HG03025 (cell line): ENCODE data around the gene SLC40A1.

Experiments
- ATAC-seq: cut with Tn5 transposase; IDR thresholded peaks from one replicate; pipeline ENCODE4 v1.9.1; 2021; ENCODE audit warnings: mild to moderate bottlenecking, moderate library complexity; ENCODE audit not compliant: unreplicated experiment, low FRiP score

Gene SLC40A1

GRCh38 chr2:189519631-189520387 is 60.8 kb downstream of the SLC40A1 start:
- no peak for ATAC-seq

- ATAC-seq, result no peak
These were observed 62.6 kb downstream of the SLC40A1 start for GRCh38 chr2:189517847-189518535.

GRCh38 chr2:189516546-189516945 is 64.0 kb downstream of the SLC40A1 start:
- no peak for ATAC-seq

GRCh38 chr2:189515264-189515663 is 65.3 kb downstream of the SLC40A1 start:
- no peak for ATAC-seq

- no peak for ATAC-seq
These were observed 66.5 kb downstream of the SLC40A1 start for GRCh38 chr2:189514104-189514503.

- no peak for ATAC-seq
These were observed 67.7 kb downstream of the SLC40A1 start for GRCh38 chr2:189512879-189513278.

GRCh38 chr2:189511960-189512319 is 68.6 kb downstream of the SLC40A1 start:
- ATAC-seq, result no peak

- ATAC-seq, result no peak
These were observed 69.2 kb downstream of the SLC40A1 start for GRCh38 chr2:189511210-189511959.
